Hepatocyte (in vitro differentiated cells): ENCODE measurements around the gene ULK2.

Experiments used
- EZH2 ChIP-seq: fragments of 200-600 bp; sonication (generic); IDR thresholded peaks from 2 replicates; pipeline ENCODE4 v1.6.1; 2016; ENCODE audit warnings: antibody characterized with exemption, mild to moderate bottlenecking, borderline replicate concordance
- EZH2phosphoT487 ChIP-seq: fragments of 200-600 bp; sonication (generic); IDR thresholded peaks from one replicate; pipeline ENCODE4 v1.6.1; 2018; ENCODE audit warnings: antibody characterized with exemption, mild to moderate bottlenecking, low read depth, moderate library complexity; ENCODE audit not compliant: unreplicated experiment, severe bottlenecking
- TF ChIP-seq, protein P1 (sequence below): fragments of 200-600 bp; sonication (generic); IDR thresholded peaks from 2 replicates; pipeline ENCODE4 v1.5.1; 2016; ENCODE audit warnings: antibody characterized with exemption, mild to moderate bottlenecking; ENCODE audit not compliant: poor library complexity

DNA sequence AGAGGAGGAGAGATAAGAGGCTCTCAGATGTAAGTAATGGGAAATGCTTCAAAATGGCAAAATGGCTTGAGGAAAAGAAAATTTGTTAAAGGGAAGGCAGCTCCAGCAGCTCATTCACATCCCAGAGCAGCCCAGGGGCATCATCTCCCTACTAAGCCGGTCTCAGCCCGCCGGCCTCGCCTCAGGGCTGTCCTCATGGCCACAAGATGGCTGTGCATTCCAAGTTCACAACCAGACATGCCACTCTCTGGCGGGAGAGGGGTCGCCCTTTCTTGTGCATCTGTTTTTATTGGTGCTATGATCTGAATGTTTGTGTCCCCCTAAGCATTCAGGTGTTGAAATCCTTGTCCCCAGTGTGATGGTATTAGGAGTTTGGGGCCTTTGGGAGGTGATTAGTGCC lies 137.8 kb downstream of the ULK2 start:
- TF ChIP-seq, protein P1, sequence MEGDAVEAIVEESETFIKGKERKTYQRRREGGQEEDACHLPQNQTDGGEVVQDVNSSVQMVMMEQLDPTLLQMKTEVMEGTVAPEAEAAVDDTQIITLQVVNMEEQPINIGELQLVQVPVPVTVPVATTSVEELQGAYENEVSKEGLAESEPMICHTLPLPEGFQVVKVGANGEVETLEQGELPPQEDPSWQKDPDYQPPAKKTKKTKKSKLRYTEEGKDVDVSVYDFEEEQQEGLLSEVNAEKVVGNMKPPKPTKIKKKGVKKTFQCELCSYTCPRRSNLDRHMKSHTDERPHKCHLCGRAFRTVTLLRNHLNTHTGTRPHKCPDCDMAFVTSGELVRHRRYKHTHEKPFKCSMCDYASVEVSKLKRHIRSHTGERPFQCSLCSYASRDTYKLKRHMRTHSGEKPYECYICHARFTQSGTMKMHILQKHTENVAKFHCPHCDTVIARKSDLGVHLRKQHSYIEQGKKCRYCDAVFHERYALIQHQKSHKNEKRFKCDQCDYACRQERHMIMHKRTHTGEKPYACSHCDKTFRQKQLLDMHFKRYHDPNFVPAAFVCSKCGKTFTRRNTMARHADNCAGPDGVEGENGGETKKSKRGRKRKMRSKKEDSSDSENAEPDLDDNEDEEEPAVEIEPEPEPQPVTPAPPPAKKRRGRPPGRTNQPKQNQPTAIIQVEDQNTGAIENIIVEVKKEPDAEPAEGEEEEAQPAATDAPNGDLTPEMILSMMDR, result no peak
- TF ChIP-seq EZH2, result no peak
- no peak for TF ChIP-seq EZH2phosphoT487
